HG02588 (cell line): ENCODE data around the gene RAPGEF2.
A peak's percentile ranks its signal among the peaks of the same experiment; 100 is the strongest.
"Not testable (repeated sequence)": the region's sequence is repeated elsewhere in the genome, so short reads cannot be mapped to it uniquely, and the experiment has no call there.

Experiments
- ATAC-seq: cut with Tn5 transposase; IDR thresholded peaks from one replicate; pipeline ENCODE4 v1.9.1; 2021; ENCODE audit warnings: mild to moderate bottlenecking, moderate library complexity; ENCODE audit not compliant: unreplicated experiment

RAPGEF2 gene

DNA sequence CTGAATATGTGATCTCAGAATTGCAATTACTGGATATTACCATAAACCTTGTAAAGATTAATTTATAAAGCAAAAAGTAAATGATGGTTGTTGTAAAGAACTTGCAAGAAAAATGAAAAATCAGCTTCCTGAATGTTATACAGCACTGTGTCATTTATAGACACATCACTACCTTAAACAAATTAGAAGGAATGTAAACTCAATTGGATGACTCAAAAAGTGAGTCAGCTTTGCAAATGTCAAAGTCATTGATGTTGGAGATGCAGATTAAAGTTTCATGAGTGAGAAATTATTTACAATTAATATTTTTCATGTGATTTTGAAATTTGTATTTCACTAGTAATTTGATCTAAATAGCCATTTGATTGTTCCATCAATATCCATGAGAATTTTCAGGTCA, 193.2 kb downstream of the RAPGEF2 start:
- ATAC-seq, result no peak

DNA sequence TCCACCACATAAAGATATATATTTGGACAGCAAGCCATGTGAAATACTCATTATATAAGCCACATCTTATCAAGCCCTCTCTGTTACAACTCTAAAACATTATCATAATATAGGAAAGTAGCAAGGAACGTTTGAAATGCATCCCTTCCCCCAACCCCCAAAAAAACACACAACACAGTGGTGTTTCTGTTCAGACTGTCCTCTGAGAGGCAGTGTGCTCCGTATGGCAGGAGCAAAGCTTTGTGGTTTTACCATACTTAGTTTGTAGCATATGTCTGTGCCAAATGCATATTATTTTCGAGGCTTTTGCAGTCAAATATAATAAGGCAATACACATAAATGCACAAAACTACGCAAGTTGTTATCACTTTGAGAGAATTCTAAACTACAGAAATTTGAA, 194.2 kb downstream of the RAPGEF2 start:
- no peak for ATAC-seq

GRCh38 chr4:159298502-159298901, 195.6 kb downstream of the RAPGEF2 start:
- peak; percentile 83 for ATAC-seq

DNA sequence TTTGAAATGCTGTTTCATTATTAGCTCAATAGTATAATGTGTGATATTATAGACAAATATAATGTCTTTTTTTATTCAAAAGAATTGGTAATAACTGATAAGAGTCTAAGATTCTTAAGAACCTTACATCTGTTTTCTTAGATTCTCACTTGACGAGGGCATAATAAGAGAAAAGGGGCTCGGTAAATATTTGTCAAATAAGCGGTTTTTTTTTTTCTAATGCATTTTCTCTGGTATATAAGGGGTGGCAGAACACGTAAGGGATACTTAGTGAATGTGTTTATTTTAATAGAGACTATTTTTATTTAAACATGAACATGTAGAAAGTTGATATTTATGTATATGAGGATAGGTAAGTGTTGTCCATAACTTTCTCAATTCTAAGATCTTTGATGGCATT, 200.6 kb downstream of the RAPGEF2 start:
- ATAC-seq, result no peak

DNA sequence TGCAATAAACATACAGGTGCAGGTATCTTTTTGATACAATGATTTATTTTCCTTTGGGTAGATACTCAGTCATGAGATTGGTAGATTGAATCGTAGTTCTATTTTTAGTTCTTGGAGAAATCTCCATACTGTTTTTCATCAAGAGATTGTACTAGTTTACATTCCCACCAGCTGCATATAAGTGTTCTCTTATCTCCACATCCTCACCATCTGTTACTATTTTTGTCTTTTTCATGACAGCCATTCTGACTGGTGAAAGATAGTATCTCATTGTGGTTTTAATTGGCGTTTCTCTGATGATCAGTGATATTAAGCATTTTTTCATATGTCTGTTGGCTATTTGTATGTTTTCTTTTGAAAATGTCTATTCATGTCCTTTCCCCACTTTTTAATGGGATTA, 202.2 kb downstream of the RAPGEF2 start:
- ATAC-seq, result no peak

DNA sequence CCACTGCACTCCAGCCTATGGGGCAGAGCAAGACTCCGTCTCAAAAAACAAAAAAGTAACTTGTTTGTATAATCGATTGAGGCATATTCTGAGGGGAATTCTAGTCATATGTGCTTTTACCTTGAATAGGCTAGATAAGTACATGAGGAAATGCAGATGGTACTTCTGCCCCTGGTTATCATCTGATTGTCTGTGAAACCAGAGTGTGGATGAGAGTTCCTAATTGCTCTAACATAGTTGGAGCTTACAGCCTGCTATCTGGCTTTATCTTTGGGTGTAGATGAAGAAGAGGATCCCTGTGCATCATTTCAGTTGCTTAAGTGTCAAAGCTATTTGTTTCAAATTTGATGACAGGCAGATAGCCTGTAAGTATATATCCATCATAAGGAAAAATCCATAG, 205.1 kb downstream of the RAPGEF2 start:
- no peak for ATAC-seq

GRCh38 chr4:159308566-159309340, 205.9 kb downstream of the RAPGEF2 start:
- ATAC-seq, result no peak

- no peak for ATAC-seq
These were observed 209.4 kb downstream of the RAPGEF2 start for GRCh38 chr4:159312236-159312635.

GRCh38 chr4:159315879-159316278, 213.0 kb downstream of the RAPGEF2 start:
- not testable (repeated sequence) for ATAC-seq

DNA sequence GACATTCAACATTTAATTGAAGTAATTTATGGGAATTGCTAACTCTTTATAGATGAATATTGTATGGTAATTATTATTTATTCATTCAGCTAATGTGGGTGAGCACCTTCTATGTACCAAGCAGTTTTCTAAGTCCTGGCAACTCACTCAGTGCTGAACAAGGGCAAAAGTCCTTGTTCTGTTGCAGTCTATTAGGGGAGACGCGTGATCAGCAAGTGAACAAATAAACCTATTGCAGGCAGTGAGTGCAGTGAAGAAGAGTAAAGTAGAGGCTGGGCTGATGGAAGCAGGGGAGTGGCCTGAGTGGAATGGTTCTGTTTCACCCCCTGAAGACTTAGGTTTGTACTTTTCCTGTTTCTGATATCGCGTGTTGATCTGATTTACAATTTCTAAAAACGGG, 214.3 kb downstream of the RAPGEF2 start:
- ATAC-seq, result no peak

GRCh38 chr4:159319027-159319426, 216.1 kb downstream of the RAPGEF2 start:
- ATAC-seq, result no peak

GRCh38 chr4:159326480-159326879, 223.6 kb downstream of the RAPGEF2 start:
- no peak for ATAC-seq

DNA sequence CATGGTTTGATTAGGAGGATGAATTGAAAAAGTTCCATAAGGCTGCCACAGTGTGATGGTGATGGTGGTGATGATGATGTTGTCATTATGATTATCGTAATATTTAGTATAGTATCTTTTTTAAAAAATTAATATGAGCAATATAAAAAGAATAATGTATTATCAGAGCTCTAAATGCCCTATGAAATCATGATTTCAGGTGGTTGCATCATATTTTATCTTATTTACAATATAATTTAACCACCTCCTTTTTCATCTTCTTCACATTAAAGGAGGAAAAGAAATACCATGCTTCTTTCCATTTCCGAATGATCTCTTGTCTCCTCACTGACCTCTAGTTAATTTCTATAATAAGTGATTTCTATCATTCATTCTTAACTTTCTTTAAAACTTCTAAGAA, 225.9 kb downstream of the RAPGEF2 start:
- ATAC-seq, result no peak

GRCh38 chr4:159334461-159334860, 231.6 kb downstream of the RAPGEF2 start:
- ATAC-seq, result no peak

GRCh38 chr4:159337041-159337440, 234.2 kb downstream of the RAPGEF2 start:
- ATAC-seq, result no peak

DNA sequence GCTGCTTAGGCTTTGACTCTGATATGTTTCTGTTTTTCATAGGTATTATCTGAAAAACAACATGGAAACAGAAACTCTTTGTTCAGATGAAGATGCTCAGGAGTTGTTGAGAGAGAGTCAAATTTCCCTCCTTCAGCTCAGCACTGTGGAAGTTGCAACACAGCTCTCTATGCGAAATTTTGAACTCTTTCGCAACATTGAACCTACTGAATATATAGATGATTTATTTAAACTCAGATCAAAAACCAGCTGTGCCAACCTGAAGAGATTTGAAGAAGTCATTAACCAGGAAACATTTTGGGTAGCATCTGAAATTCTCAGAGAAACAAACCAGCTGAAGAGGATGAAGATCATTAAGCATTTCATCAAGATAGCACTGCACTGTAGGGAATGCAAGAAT, 238.6 kb downstream of the RAPGEF2 start:
- ATAC-seq, result no peak

GRCh38 chr4:159342374-159342773, 239.5 kb downstream of the RAPGEF2 start:
- no peak for ATAC-seq

- no peak for ATAC-seq
These were observed 240.2 kb downstream of the RAPGEF2 start for GRCh38 chr4:159343116-159343515.

GRCh38 chr4:159344877-159345276, 242.0 kb downstream of the RAPGEF2 start:
- no peak for ATAC-seq

DNA sequence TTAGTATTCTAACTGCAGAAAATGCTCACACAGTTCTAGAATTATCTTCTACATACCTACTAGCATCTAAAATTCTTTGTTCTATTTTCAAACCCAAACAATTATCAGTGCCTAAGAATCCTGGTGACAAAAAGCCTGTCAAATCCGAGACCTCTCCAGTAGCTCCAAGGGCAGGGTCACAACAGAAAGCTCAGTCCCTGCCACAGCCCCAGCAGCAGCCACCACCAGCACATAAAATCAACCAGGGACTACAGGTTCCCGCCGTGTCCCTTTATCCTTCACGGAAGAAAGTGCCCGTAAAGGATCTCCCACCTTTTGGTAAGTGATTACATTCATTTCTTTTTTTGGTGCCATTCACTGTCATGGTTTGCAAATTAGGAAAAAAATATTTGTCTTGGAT, 243.8 kb downstream of the RAPGEF2 start:
- ATAC-seq, result no peak

DNA sequence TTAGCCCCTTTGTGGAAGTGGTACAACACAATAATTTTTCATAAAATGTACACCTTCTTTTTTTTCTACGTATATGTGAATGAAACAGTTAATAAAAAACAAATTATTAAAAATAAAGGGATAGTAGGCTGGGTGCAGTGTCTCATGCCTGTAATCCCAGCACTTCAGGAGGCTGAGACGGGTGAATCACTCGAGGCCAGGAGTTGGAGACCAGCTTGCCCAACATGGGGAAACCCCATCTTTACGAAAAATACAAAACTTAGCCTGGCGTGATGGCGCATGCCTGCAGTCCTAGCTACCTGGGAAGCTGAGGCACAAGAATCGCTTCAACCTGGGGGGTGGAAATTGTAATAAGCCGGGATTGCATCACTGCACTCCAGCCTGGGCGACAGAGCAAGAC, 244.9 kb downstream of the RAPGEF2 start:
- ATAC-seq, result no peak

- no peak for ATAC-seq
These were observed 246.5 kb downstream of the RAPGEF2 start for GRCh38 chr4:159349332-159349731.

DNA sequence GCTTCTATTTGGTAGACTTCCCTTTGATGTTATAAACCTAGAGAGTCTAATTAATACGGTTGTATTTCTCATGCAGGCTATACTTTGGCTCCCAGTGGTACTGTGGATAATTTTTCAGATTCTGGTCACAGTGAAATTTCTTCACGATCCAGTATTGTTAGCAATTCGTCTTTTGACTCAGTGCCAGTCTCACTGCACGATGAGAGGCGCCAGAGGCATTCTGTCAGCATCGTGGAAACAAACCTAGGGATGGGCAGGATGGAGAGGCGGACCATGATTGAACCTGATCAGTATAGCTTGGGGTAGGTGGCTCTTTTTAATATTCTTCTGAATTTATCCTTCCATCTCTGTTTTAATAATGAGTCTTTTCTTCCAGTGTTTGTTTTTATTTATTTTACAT, 249.7 kb downstream of the RAPGEF2 start:
- no peak for ATAC-seq
